ENCODE data around the gene F8A3.
"Not testable (repeated sequence)": the region's sequence is repeated elsewhere in the genome, so short reads cannot be mapped to it uniquely, and the experiment has no call there.

The F8A3 gene

GRCh38 chrX:155458471-155458870 is at the start of gene F8A3:
Gene F8A3 (minus strand): TSS chrX:155458620. CDS start chrX:155458600, 20 bp downstream.
- not testable (repeated sequence) for DNase-seq (ENCODE audit: low read depth)

DNA sequence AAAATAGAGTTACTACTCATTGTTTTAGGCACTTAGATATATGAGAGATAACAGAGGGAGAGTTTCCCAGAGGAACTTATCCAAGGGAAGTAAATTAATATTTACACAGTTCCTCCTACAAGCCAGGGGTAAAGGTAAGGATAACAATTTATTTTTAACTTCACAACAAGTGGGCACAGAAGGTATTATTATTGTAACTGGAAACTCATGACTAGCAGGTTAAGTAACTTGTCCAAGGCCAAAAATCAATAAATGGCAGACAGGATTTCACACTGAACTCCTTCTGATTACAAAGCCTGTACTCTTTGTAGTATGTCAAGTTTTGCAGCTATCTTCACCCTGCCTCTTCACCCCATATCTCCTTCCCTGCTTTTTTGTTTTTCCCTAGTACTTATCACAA is 46.9 kb upstream of the F8A3 start:
- no peak for DNase-seq (ENCODE audit: low read depth)

GRCh38 chrX:155495134-155495533 is 36.7 kb upstream of the F8A3 start:
- not testable (repeated sequence) for DNase-seq (ENCODE audit: low read depth)

DNA sequence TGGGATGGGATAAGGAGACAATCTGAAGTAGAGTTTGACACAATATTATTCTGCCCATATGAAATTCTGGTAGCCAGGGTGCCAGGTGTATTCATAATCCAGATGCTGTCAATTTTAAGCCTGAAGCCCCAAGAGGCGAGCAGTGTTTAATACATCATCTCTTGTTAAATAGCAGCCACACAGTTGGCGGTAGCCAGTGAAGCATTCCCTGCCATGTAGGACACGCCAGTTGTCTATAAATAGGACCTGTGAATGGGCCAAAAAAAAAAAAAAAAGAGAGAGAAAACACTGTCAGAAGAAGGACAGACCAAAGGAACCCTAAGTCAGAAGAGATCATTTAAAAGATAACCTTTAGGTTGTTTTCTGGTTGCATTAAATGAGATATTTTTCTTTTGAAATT is 33.0 kb upstream of the F8A3 start:
- DNase-seq (ENCODE audit: low read depth) = not testable (repeated sequence)

GRCh38 chrX:155477136-155477535 is 18.7 kb upstream of the F8A3 start:
- not testable (repeated sequence) for DNase-seq (ENCODE audit: low read depth)

GRCh38 chrX:155466269-155466938 is 8.0 kb upstream of the F8A3 start:
- DNase-seq (ENCODE audit: low read depth) = not testable (repeated sequence)

GRCh38 chrX:155460501-155460900 is 2.1 kb upstream of the F8A3 start:
- not testable (repeated sequence) for DNase-seq (ENCODE audit: low read depth)

GRCh38 chrX:155457761-155458447 is 516 bp downstream of the F8A3 start:
- DNase-seq (ENCODE audit: low read depth) = not testable (repeated sequence)

GRCh38 chrX:155441097-155441496 is 17.3 kb downstream of the F8A3 start:
- no peak for DNase-seq (ENCODE audit: low read depth)

DNA sequence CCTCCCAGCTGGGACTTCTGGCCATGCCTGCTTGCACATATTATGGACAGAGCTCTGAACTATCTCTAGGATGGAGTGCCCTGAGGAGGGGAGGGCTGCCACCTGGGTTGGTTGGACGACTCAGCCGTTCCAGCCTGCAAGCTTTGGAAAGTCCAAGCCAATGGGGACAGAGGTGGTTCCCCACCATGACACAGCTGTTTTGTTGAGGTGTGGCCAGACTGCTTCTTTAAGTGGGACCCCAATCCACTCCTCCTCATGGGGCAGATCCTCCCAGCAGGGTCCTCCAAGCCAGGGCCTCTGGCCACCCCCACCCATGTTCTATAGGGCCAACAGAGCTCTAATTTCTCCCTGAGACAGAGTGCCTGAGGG is 22.7 kb downstream of the F8A3 start:
- DNase-seq (ENCODE audit: low read depth) = no peak

GRCh38 chrX:155434906-155435743 is 23.3 kb downstream of the F8A3 start:
- DNase-seq (ENCODE audit: low read depth) = no peak

GRCh38 chrX:155417769-155418168 is 40.7 kb downstream of the F8A3 start:
- no peak for DNase-seq (ENCODE audit: low read depth)

Measured in activated T-cell treated with anti-CD3 and anti-CD28 coated beads for 24 hours (primary cell).